Sigmoid colon (tissue), 7 donors: ENCODE measurements around the gene GNG14. TPM values are rescaled to one million over a fixed set of nuclear protein-coding genes. Genes with fewer than 3 reads are reported as not detected.

ENCODE experiments used
- DNase-seq: peaks from one replicate; pipeline ENCODE4 v3.0.0-alpha.2; 2019
- H3K27ac ChIP-seq, 4 donors: fragments of 200-600 bp; sonication (generic); one replicate each; pipeline ENCODE4 v1.5.1; 2016 to 2019; ENCODE audit warnings: mild to moderate bottlenecking in 1 of 4
- H3K27me3 ChIP-seq, 3 donors: fragments of 200-600 bp; sonication (generic); one replicate each; pipeline ENCODE4 v1.5.1; 2019; ENCODE audit warnings: mild to moderate bottlenecking in 1 of 3
- H3K36me3 ChIP-seq, 4 donors: fragments of 200-600 bp; sonication (generic); one replicate each; pipeline ENCODE4 v1.5.1; 2016 to 2019
- H3K4me1 ChIP-seq, 4 donors: fragments of 200-600 bp; sonication (generic); one replicate each; pipeline ENCODE4 v1.5.1; 2017 to 2019
- H3K4me3 ChIP-seq, 4 donors: fragments of 200-600 bp; sonication (generic); one replicate each; pipeline ENCODE4 v1.5.1; 2017 to 2019; ENCODE audit warnings: mild to moderate bottlenecking in 2 of 4, moderate library complexity in 1 of 4
- H3K9me3 ChIP-seq, 4 donors: fragments of 200-600 bp in 3 of 4; sonication (generic) in 3 of 4; one replicate each; pipeline versions ENCODE4 v1.5.1 to v1.6.1; 2013 to 2019
- CTCF ChIP-seq, 4 experiments: fragments of 450-650 bp in 3 of 4; fragments of 200-600 bp in 1 of 4; IDR thresholded peaks; one replicate each; pipeline ENCODE4 v1.5.1; 2016 to 2019; ENCODE audit warnings: antibody characterized with exemption in 4 of 4, mild to moderate bottlenecking in 3 of 4, moderate library complexity in 2 of 4
- EP300 ChIP-seq, 4 donors: sonication (generic); formaldehyde crosslinking; IDR thresholded peaks; one replicate each; pipeline ENCODE4 v1.6.1; 2017; ENCODE audit warnings: antibody characterized with exemption in 4 of 4
- POLR2A ChIP-seq, 2 donors: fragments of 450-650 bp; IDR thresholded peaks; one replicate each; pipeline ENCODE4 v1.6.1; 2016; ENCODE audit warnings: antibody characterized with exemption in 2 of 2, mild to moderate bottlenecking in 2 of 2, moderate library complexity in 2 of 2
- POLR2AphosphoS5 ChIP-seq, 4 donors: sonication (generic); formaldehyde crosslinking; IDR thresholded peaks; one replicate each; pipeline ENCODE4 v1.6.1; 2017; ENCODE audit warnings: antibody characterized with exemption in 4 of 4
- WGBS, 2 donors: extraction: QIAGEN DNeasy Blood & Tissue Kit; methylation state at CpG; one replicate each; pipeline ENCODE4 v1.1.7; 2013; 5-methylcytosine and 5-hydroxymethylcytosine counted together
- intact Hi-C: fragments of 100-400 bp; cut with DNase I; formaldehyde crosslinking; loops from one replicate; pipeline ENCODE4 v1.15.1; 2023
- polyA plus RNA-seq, 3 donors: library from polyadenylated mRNA; stranded (reverse); fragments of 200-250 nt; gene quantifications; one replicate each; pipeline ENCODE4 v1.2.3, GENCODE V29; 2013
- total RNA-seq, 4 donors: library from RNA; depleted of rRNA; stranded (reverse); fragments of >200 nt; gene quantifications; one replicate each; pipeline ENCODE4 v1.1.0, GENCODE V29; 2016
- donor health status: healthy with polysubstance abuse.
- donor health status: Bipolar disorder and iron deficiency.
- donor health status: healthy.

The GNG14 gene
- total and polyA plus RNA-seq, 7 donors: not detected

GRCh38 chr19:12665671-12666264, 22.0 kb upstream of the GNG14 start:
- Histone ChIP-seq H3K27ac (peak overlapping the region; percentile 73 to 82 (median 78)), H3K27me3 (no peaks in the 10 kb centered on the region), H3K4me1 (peaks cover 0 to 44% (median 40%) of the 10 kb centered on the region in 4 donors), H3K36me3 (peaks cover 8 to 52% (median 14%) of the 10 kb centered on the region in 4 donors), H3K4me3 (peak overlapping the region; percentile 62 to 79 (median 76)), H3K9me3 (no peaks in the 10 kb centered on the region)
- 45 to 50% methylated on average over 12 of the region's 12 CpGs for WGBS, 2 donors
- intact Hi-C loops: loop anchor here (5.0 kb wide), 1 partner anchor 53 kb away; the partner anchor contains the start of genes ZNF490 and ZNF791
- no peak for TF ChIP-seq EP300 (IDR thresholded peaks at IDR 0.05)
- TF ChIP-seq CTCF (IDR thresholded peaks at IDR 0.05): no peak
- TF ChIP-seq POLR2A (IDR thresholded peaks at IDR 0.05): no peak
- no peak for DNase-seq

- H3K4me1 ChIP-seq: peaks cover 0 to 47% (median 43%) of the 10 kb centered on the region in 4 donors
- H3K36me3 ChIP-seq: peaks cover 5 to 45% (median 11%) of the 10 kb centered on the region in 4 donors
- TF ChIP-seq POLR2AphosphoS5 (IDR thresholded peaks at IDR 0.05) (peak in 3 of 4 donors; percentile 31 to 60 (median 54)), EP300 (IDR thresholded peaks at IDR 0.05) (no peak), POLR2A (IDR thresholded peaks at IDR 0.05) (peak in 1 of 2 donors; percentile 17), CTCF (IDR thresholded peaks at IDR 0.05) (no peak)
- H3K4me3 ChIP-seq: peak within 1 kb of the TSS; percentile 62 to 79 (median 76)
- H3K27ac ChIP-seq: peak within 1 kb of the TSS; percentile 73 to 82 (median 78)
- H3K27me3 ChIP-seq: no peaks in the 10 kb centered on the region
- H3K9me3 ChIP-seq: no peaks in the 10 kb centered on the region
- peak; percentile 83 for DNase-seq
- WGBS, 2 donors: 1% methylated on average over 46 of the region's 46 CpGs
- intact Hi-C loops: loop anchor here (5.0 kb wide), 1 partner anchor 54 kb away; the partner anchor contains the start of genes ZNF490 and ZNF791
Measured at GRCh38 chr19:12666265-12667048, 21.3 kb upstream of the GNG14 start, which contains the start of the genes MAN2B1 and WDR83. Gene MAN2B1 (minus strand): TSS chr19:12666742. CDS start chr19:12666701, 41 bp downstream. Gene WDR83 (plus strand): TSS chr19:12666807. CDS start chr19:12669791, 2,984 bp downstream.

- Histone ChIP-seq H3K27me3 (no peaks in the 10 kb centered on the region), H3K4me1 (peaks cover 0 to 47% (median 43%) of the 10 kb centered on the region in 4 donors), H3K9me3 (no peaks in the 10 kb centered on the region), H3K36me3 (peaks cover 4 to 42% (median 10%) of the 10 kb centered on the region in 4 donors), H3K4me3 (peak overlapping the region in 1 of 4 donors; percentile 86), H3K27ac (peak overlapping the region in 2 of 4 donors; percentile 91 to 92)
- intact Hi-C loops: loop anchor here (5.0 kb wide), 1 partner anchor 56 kb away; the partner anchor contains the start of genes ZNF490 and ZNF791
- no peak for DNase-seq
- WGBS, 2 donors: 62 to 85% methylated on average over 4 of the region's 4 CpGs
- TF ChIP-seq EP300 (IDR thresholded peaks at IDR 0.05) (no peak), CTCF (IDR thresholded peaks at IDR 0.05) (no peak), POLR2AphosphoS5 (IDR thresholded peaks at IDR 0.05) (no peak), POLR2A (IDR thresholded peaks at IDR 0.05) (no peak)
Measured at GRCh38 chr19:12667731-12668302, 20.0 kb upstream of the GNG14 start.

- peaks cover 0 to 47% (median 43%) of the 10 kb centered on the region in 4 donors for H3K4me1 ChIP-seq
- intact Hi-C loops: loop anchor here (5.0 kb wide), 1 partner anchor 56 kb away; the partner anchor contains the start of genes ZNF490 and ZNF791
Measured at GRCh38 chr19:12668346-12668745, 19.5 kb upstream of the GNG14 start.

More at GRCh38 chr19:12668346-12668745, 19.5 kb upstream of the GNG14 start:
- no peak for DNase-seq
- 67 to 77% methylated on average over 8 of the region's 8 CpGs for WGBS, 2 donors
- peaks cover 4 to 42% (median 7%) of the 10 kb centered on the region in 4 donors for H3K36me3 ChIP-seq
- TF ChIP-seq EP300 (IDR thresholded peaks at IDR 0.05) (no peak), CTCF (IDR thresholded peaks at IDR 0.05) (no peak), POLR2A (IDR thresholded peaks at IDR 0.05) (no peak), POLR2AphosphoS5 (IDR thresholded peaks at IDR 0.05) (no peak)
- H3K4me3 ChIP-seq: peak overlapping the region; percentile 67 to 90 (median 84)
- H3K27ac ChIP-seq: peak overlapping the region; percentile 91 to 92 (median 91)
- H3K9me3 ChIP-seq: no peaks in the 10 kb centered on the region
- H3K27me3 ChIP-seq: no peaks in the 10 kb centered on the region
